HepG2 (cell line): ENCODE data around the gene B3GALT6. TPM values are rescaled to one million over a fixed set of nuclear protein-coding genes. Genes with fewer than 3 reads are reported as not detected.

Source experiments
- ATF7 ChIP-seq, 2 experiments: fragments of 450-650 bp in 1 of 2; sonication (generic) in 1 of 2; formaldehyde crosslinking in 1 of 2; IDR thresholded peaks; 2 replicates each; pipeline versions ENCODE4 v1.4.0 to v1.6.1; 2016 to 2020; ENCODE audit warnings: antibody characterized with exemption in 1 of 2, mild to moderate bottlenecking in 1 of 2, missing genetic modification reagents in 1 of 2
- ATF7-NPFF ChIP-seq: sonication (generic); formaldehyde crosslinking; IDR thresholded peaks from 2 replicates; pipeline ENCODE4 v1.8.1; 2023; ENCODE audit warnings: mild to moderate bottlenecking, low read depth, missing genetic modification reagents, moderate library complexity
- DR1 ChIP-seq: sonication (generic); formaldehyde crosslinking; IDR thresholded peaks from 2 replicates; pipeline ENCODE4 v1.8.0; 2021; ENCODE audit warnings: mild to moderate bottlenecking, missing genetic modification reagents, inconsistent platforms
- HINFP ChIP-seq: sonication (generic); formaldehyde crosslinking; IDR thresholded peaks from 2 replicates; pipeline ENCODE4 v1.4.0; 2020; ENCODE audit warnings: low read depth, mild to moderate bottlenecking, missing genetic modification reagents
- KDM2A ChIP-seq: sonication (generic); formaldehyde crosslinking; IDR thresholded peaks from 2 replicates; pipeline ENCODE4 v1.4.0; 2020; ENCODE audit warnings: low read depth, missing genetic modification reagents, borderline replicate concordance
- MED1 ChIP-seq: sonication (generic); formaldehyde crosslinking; IDR thresholded peaks from 2 replicates; pipeline ENCODE4 v1.4.0; 2020; ENCODE audit warnings: missing genetic modification reagents
- MZF1 ChIP-seq: sonication (generic); formaldehyde crosslinking; IDR thresholded peaks from 2 replicates; pipeline ENCODE4 v1.8.1; 2023; ENCODE audit warnings: mild to moderate bottlenecking, missing genetic modification reagents, borderline replicate concordance
- NCOR1 ChIP-seq: fragments of 200-600 bp; sonication (generic); IDR thresholded peaks from 2 replicates; pipeline ENCODE4 v1.7.0; 2017; ENCODE audit warnings: antibody characterized with exemption, low read length, borderline replicate concordance
- NFKB2 ChIP-seq: sonication (generic); formaldehyde crosslinking; IDR thresholded peaks from 2 replicates; pipeline ENCODE4 v1.4.0; 2020; ENCODE audit warnings: missing genetic modification reagents, borderline replicate concordance
- PHF5A ChIP-seq: IDR thresholded peaks from one replicate; pipeline ENCODE4 v1.6.1; 2018; ENCODE audit warnings: low read depth, missing genetic modification reagents; ENCODE audit not compliant: unreplicated experiment
- PITX1 ChIP-seq: sonication (generic); formaldehyde crosslinking; IDR thresholded peaks from 2 replicates; pipeline ENCODE4 v1.5.1; 2020; ENCODE audit warnings: mild to moderate bottlenecking, missing genetic modification reagents
- SIX1 ChIP-seq: sonication (generic); formaldehyde crosslinking; IDR thresholded peaks from 2 replicates; pipeline ENCODE4 v1.4.0; 2020; ENCODE audit warnings: missing genetic modification reagents, borderline replicate concordance
- TEAD3 ChIP-seq: optimal IDR thresholded peaks from 2 replicates; pipeline ENCODE3; 2016; ENCODE audit warnings: borderline replicate concordance
- YY1 ChIP-seq: IDR thresholded peaks from 2 replicates; pipeline ENCODE4 v1.6.1; 2011; ENCODE audit warnings: low read length, low read depth, moderate library complexity, mild to moderate bottlenecking; ENCODE audit not compliant: insufficient read depth, insufficient replicate concordance
- ZBTB8A ChIP-seq: sonication (generic); formaldehyde crosslinking; IDR thresholded peaks from 2 replicates; pipeline ENCODE4 v1.4.0; 2020; ENCODE audit warnings: mild to moderate bottlenecking, low read depth, missing genetic modification reagents, borderline replicate concordance
- ZNF143 ChIP-seq: sonication (generic); formaldehyde crosslinking; IDR thresholded peaks from 2 replicates; pipeline ENCODE4 v1.4.0; 2020; ENCODE audit warnings: missing genetic modification reagents
- ZNF256 ChIP-seq: sonication (generic); formaldehyde crosslinking; conservative IDR thresholded peaks from 2 replicates; pipeline ENCODE4 v1.4.0; 2020; ENCODE audit warnings: missing genetic modification reagents
- ZNF282 ChIP-seq: fragments of 450-650 bp; IDR thresholded peaks from 2 replicates; pipeline ENCODE4 v1.6.1; 2018; ENCODE audit not compliant: partially characterized antibody
- ZNF3 ChIP-seq: IDR thresholded peaks from 2 replicates; pipeline ENCODE4 v1.7.0; 2017; ENCODE audit warnings: inconsistent platforms
- ZNF343 ChIP-seq: sonication (generic); formaldehyde crosslinking; IDR thresholded peaks from 2 replicates; pipeline ENCODE4 v1.4.0; 2020; ENCODE audit warnings: mild to moderate bottlenecking, missing genetic modification reagents
- ZNF350 ChIP-seq: sonication (generic); formaldehyde crosslinking; IDR thresholded peaks from 2 replicates; pipeline ENCODE4 v1.4.0; 2020; ENCODE audit warnings: mild to moderate bottlenecking, low read depth, missing genetic modification reagents, borderline replicate concordance
- ZNF432 ChIP-seq: sonication (generic); formaldehyde crosslinking; IDR thresholded peaks from 2 replicates; pipeline ENCODE4 v1.5.0; 2020; ENCODE audit warnings: missing genetic modification reagents, mild to moderate bottlenecking, borderline replicate concordance
- ZNF747 ChIP-seq: sonication (generic); formaldehyde crosslinking; IDR thresholded peaks from 2 replicates; pipeline ENCODE4 v1.8.1; 2023; ENCODE audit warnings: missing genetic modification reagents, mild to moderate bottlenecking, borderline replicate concordance
- ZNF777 ChIP-seq: sonication (generic); formaldehyde crosslinking; IDR thresholded peaks from 2 replicates; pipeline ENCODE4 v1.4.0; 2020; ENCODE audit warnings: missing genetic modification reagents
- ZSCAN20 ChIP-seq: sonication (generic); formaldehyde crosslinking; IDR thresholded peaks from 2 replicates; pipeline ENCODE4 v1.4.0; 2020; ENCODE audit warnings: missing genetic modification reagents, mild to moderate bottlenecking, borderline replicate concordance
- polyA plus RNA-seq, 8 experiments: library from polyadenylated mRNA; depleted of rRNA in 3 of 8; stranded (reverse) in 7 of 8; unstranded in 1 of 8; fragments of >200 nt; fragmentation: Illumina TruSeq in 4 of 8; extraction: Trizol in 4 of 8; gene quantifications; 2 replicates each; pipeline versions ENCODE4 v1.2.1 to v1.2.3, GENCODE V29; 2011 to 2016; ENCODE audit warnings: low read depth in 4 of 8, missing spikeins in 1 of 8, mixed read lengths in 1 of 8; ENCODE audit not compliant: insufficient read depth in 1 of 8
- total RNA-seq, 5 experiments: library from RNA; depleted of rRNA; stranded (reverse); fragments of >200 nt; fragmentation: Illumina TruSeq; extraction: Trizol; gene quantifications; 2 replicates each; pipeline ENCODE4 v1.2.3, GENCODE V29; 2016; ENCODE audit warnings: low read depth in 1 of 5
- TF ChIP-seq, protein P1 (sequence below): sonication (generic); formaldehyde crosslinking; IDR thresholded peaks from 2 replicates; pipeline ENCODE4 v1.4.0; 2020; ENCODE audit warnings: missing genetic modification reagents
- TF ChIP-seq, protein P2 (sequence below): IDR thresholded peaks from 2 replicates; pipeline ENCODE4 v1.6.1; 2018; ENCODE audit warnings: missing genetic modification reagents, mild to moderate bottlenecking, missing compliant biosample characterization

Gene B3GALT6
- total and polyA plus RNA-seq, 2 of the 13 experiments (the other 11 are each of a cell fraction or from before 2014, with no cell fraction given) = 3.9 to 14.2 TPM

DNA sequence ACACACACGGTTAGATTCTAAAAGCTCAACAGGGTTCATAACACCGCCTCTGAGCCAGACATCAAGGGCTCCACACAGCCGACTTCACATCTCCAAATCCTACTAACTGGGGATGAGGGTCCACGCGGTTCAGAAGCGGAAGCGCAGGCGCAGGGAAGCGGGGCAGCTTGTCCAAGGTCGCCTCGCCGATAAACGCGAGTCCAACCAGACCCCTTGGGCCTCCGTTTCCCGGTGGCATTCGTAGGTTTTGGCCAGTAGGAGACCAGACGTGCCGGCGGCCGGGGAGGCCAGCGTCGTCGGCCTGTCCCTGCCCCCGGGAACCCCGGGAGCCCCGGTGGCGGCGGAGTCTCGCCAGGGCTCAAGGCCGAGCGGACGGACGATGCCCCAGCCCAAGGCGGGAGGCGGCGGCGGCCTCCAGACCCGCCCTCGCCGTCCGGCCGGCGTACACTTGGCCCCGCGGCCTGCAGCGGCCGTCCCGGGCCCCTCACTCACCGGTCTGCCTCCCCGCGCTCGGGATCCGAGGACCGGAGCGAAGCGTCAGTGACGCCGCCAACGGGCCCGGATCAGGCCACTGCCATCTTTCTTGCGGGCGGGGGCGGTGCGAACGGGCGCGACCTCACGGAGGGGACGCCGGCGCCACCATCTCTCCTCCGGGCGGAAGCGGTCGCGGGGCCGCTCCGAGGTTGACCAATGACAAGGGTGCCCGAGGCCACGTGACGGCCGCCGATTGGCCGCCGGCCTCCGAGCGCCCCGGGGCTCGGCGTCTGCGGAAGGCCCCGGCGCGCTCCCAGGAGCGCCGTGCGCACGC, 433 bp upstream of the B3GALT6 start, which contains the start of gene SDF4 (continued):
- TF ChIP-seq ZBTB8A (CRISPR knock-in tag) (no peak), HINFP (CRISPR knock-in tag) (peak; percentile 69; the same call in 1 of the 2 replicates), MED1 (CRISPR knock-in tag) (peak; percentile 52; the same call in 1 of the 2 replicates), ZNF432 (CRISPR knock-in tag) (no peak), ZNF747 (CRISPR knock-in tag) (peak; percentile 57), ZNF3 (CRISPR knock-in tag) (no peak), ZSCAN20 (CRISPR knock-in tag) (peak; percentile 68; the same call in 1 of the 2 replicates), ZNF777 (CRISPR knock-in tag) (0 out of 2 replicates have a peak, but pooled peaks have one; percentile 55), ATF7 (IDR thresholded peaks at IDR 0.05) (no peak), ATF7 (CRISPR knock-in tag; IDR thresholded peaks at IDR 0.05) (no peak), TEAD3 (CRISPR knock-in tag) (peak; percentile 9), ATF7-NPFF (peak; percentile 50; the same call in 1 of the 2 replicates), ZNF282 (no peak), KDM2A (CRISPR knock-in tag) (peak; percentile 95), PHF5A (CRISPR knock-in tag) (no peak), ZNF143 (CRISPR knock-in tag) (peak; percentile 66), NFKB2 (CRISPR knock-in tag) (no peak), ZNF343 (CRISPR knock-in tag) (peak; percentile 86), MZF1 (CRISPR knock-in tag) (no peak), ZNF350 (CRISPR knock-in tag) (0 out of 2 replicates have a peak, but pooled peaks have one; percentile 33), SIX1 (no peak), DR1 (CRISPR knock-in tag) (no peak; the same call in 1 of the 2 replicates), ZNF256 (CRISPR knock-in tag) (no peak), NCOR1 (no peak), PITX1 (CRISPR knock-in tag) (no peak), YY1 (peak; percentile 100)
- TF ChIP-seq, protein P1, sequence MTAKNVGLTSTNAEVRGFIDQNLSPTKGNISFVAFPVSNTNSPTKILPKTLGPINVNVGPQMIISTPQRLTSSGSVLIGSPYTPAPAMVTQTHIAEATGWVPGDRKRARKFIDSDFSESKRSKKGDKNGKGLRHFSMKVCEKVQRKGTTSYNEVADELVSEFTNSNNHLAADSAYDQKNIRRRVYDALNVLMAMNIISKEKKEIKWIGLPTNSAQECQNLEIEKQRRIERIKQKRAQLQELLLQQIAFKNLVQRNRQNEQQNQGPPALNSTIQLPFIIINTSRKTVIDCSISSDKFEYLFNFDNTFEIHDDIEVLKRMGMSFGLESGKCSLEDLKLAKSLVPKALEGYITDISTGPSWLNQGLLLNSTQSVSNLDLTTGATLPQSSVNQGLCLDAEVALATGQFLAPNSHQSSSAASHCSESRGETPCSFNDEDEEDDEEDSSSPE = peak; percentile 43; the same call in 1 of the 2 replicates
- TF ChIP-seq, protein P2, sequence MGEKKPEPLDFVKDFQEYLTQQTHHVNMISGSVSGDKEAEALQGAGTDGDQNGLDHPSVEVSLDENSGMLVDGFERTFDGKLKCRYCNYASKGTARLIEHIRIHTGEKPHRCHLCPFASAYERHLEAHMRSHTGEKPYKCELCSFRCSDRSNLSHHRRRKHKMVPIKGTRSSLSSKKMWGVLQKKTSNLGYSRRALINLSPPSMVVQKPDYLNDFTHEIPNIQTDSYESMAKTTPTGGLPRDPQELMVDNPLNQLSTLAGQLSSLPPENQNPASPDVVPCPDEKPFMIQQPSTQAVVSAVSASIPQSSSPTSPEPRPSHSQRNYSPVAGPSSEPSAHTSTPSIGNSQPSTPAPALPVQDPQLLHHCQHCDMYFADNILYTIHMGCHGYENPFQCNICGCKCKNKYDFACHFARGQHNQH (CRISPR knock-in tag) = peak; percentile 71
